HFF-Myc (cell line): ENCODE data around the gene GNG7.
A peak's percentile ranks its signal among the peaks of the same experiment; 100 is the strongest.

Source experiments
- DNase-seq: peaks from one replicate; pipeline ENCODE4 v3.0.0-alpha.2; 2011; ENCODE audit warnings: low read depth; ENCODE audit errors: extremely low read depth
- H3K4me3 ChIP-seq: replicated peaks from 2 replicates; pipeline ENCODE4 v1.5.1; 2011; ENCODE audit warnings: low read depth, mild to moderate bottlenecking, control low read depth, low read length
- TF ChIP-seq, protein P1 (sequence below): IDR thresholded peaks from 2 replicates; pipeline ENCODE4 v1.5.1; 2012; ENCODE audit warnings: mild to moderate bottlenecking, low read depth, low read length, control low read depth; ENCODE audit errors: missing control alignments

The GNG7 gene

DNA sequence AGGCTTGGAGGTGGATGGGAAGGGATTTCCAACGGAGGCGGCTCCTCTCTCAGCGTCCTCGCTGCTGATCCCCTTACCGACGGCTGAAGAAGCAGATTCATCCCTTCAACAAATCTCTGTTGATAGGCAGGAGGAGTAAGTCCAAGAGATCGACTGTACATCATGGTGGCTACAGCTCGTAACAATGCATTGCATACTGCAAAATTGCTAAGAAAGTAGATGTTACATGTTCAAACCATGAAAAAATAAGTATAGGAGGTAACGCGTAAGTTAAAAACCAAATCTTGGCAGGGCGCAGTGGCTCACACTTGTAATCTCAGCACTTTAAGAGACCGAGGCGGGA lies 37.8 kb upstream of the GNG7 start:
- no peak overlapping the region for H3K4me3 ChIP-seq
- DNase-seq: no peak
- TF ChIP-seq, protein P1, sequence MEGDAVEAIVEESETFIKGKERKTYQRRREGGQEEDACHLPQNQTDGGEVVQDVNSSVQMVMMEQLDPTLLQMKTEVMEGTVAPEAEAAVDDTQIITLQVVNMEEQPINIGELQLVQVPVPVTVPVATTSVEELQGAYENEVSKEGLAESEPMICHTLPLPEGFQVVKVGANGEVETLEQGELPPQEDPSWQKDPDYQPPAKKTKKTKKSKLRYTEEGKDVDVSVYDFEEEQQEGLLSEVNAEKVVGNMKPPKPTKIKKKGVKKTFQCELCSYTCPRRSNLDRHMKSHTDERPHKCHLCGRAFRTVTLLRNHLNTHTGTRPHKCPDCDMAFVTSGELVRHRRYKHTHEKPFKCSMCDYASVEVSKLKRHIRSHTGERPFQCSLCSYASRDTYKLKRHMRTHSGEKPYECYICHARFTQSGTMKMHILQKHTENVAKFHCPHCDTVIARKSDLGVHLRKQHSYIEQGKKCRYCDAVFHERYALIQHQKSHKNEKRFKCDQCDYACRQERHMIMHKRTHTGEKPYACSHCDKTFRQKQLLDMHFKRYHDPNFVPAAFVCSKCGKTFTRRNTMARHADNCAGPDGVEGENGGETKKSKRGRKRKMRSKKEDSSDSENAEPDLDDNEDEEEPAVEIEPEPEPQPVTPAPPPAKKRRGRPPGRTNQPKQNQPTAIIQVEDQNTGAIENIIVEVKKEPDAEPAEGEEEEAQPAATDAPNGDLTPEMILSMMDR: no peak

DNA sequence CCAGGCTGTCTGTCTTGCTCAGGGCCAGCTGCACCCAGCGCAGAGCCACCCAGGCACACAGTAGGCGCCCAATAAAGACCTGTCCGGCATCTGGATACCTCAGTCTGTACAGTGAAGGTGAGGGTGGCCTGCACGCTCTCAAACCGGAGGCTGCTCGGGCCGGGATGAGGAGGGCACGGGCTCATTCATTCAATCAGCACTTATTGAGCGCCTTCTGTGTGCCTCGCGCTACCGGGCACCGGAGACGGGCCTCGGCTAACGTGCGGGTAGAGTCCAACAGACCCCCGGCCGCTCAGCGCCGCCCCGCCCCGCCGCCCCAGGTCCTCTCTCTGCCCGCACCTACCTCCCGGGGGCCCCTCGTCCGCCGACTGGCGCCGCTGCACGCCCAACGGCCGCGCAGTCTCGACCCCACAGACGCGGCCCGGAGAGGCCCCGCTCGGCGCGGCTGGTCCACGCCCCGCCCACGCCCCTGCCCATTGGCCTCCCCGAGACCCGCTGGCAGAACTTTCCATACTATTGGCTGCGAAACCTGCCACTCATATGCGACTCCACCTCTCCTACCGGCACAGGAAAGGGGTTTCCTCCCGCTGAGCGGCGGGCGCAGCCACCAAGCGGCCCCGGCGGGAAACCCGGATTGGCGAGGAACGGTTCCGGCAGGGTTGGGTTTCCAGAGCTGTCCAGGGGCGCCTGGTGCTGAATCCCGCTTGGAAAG lies 37.3 kb upstream of the GNG7 start, which contains the start of gene SLC39A3:
Gene SLC39A3 (minus strand): TSS at position 416 of the 712 bp plus-strand sequence. CDS start 2,760 bp downstream, outside the sequence.
- peak within 1 kb of the TSS; percentile 78 for H3K4me3 ChIP-seq
- TF ChIP-seq, protein P1: no peak
- peak; percentile 97 for DNase-seq

DNA sequence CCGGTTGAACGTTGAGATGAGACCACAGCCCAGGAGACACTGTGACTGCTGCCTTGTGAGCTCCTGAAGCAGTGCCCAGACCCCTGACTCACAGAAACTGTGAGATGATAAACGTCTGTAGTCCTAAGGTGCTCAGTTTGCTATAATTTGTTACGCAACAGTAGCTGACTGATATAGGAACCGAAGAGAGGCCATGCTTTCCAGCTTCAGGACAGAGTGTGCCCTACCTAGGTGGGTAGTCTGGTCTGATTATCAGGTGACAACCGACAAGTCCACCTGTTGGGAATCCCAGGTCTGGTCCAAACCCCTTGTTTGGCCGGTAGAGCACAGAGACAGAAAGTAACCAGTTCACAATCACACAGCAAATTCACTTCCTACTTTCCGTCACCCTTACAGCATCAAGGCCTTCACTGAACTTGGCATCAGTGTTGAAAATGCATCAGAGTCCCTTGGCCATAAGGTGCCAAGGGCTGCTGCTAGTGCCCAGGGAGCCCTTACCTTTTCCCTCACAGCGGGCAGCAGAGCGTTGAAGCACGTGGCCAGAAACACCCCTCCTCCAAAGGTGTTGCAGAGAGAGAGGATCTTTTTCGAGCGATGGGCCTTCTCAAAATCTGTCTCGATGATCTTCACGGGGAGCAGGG lies 34.2 kb upstream of the GNG7 start:
- TF ChIP-seq, protein P1: no peak
- no peak for DNase-seq

DNA sequence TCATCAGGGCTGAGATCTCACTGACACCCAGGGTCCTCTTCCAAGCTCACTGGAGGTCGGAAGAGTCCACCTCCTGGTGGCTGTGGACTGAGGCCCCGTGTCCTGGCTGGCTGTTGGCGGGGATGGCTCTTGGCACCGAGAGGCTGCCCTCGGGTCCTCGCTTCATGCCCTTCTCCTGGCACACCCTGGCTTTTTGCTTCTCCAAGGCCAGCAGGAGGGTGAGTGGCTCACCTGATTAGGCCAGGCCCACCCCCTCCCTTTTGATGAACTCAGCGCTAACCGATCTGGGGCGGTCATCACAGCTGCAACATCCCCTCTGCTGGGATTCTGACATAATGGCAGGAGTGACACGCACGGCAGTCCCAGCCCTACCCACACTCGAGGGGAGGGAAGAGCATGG lies 32.9 kb upstream of the GNG7 start:
- TF ChIP-seq, protein P1: no peak
- no peak for DNase-seq
- H3K4me3 ChIP-seq: no peak overlapping the region

More for the DNA sequence above, 34.2 kb upstream of the GNG7 start:
- H3K4me3 ChIP-seq: no peak overlapping the region

DNA sequence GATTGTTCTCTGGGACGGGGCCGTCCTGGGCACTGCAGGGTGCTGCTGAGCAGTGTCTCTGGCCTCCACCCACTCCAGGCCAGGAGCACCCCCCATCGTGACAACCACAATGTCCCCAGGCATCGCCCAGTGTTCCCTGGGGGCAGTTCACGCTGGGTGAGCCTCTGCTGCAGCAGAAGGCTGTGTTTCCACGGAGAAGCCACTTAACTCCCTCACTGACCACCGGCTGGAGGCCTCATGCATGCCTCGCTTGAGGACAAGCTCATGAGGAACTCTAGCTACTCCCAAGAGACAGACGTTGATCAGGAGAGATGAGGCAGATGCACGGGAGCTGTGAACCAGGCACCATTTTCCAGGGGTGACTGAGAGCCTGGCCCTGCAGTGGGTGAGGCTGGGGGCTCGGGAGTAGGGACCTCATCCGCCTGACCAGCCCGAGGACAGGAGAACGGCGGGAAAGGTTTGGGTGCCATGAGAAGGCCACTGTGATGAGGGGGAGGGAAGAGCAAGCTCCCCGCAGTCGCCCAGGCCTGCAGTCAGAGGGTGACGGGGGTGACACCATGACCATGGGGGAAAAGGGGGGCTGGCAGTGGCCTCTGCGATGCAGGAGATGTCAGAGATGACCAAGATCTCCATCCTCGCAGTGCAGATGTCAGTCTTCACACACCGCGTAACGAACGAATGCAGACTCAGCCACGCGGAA lies 32.2 kb upstream of the GNG7 start:
- TF ChIP-seq, protein P1: no peak
- no peak for DNase-seq
- no peak overlapping the region for H3K4me3 ChIP-seq

DNA sequence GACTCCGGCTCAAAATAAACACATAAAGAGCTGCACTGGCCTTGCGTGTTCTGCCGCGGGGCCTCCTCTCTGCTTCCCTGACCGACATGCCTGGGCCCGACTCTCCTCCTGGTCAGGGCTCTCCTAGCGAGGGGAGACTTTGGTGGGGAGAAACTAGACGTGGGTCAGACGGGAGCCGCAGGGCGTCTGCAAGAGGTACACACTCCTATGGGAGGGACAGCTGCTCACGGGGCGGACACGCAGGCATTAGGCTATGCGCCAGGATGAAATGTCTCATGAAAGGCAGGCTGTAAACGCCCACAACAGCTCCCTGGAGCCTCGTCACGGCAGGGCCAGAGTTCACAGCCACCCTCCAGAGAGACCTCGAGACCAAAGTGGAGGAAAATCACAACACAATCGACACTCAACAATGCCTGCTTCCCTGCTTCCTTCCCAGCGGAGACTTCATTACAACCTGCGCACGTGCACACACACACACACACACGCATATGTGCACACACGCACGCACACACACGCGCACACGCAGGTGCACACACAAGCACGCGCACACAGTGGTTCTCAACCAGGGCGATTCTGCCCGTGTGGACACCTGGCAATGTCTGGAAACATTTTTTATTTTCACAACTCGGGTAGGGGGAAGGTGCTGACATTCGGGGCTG lies 31.6 kb upstream of the GNG7 start:
- no peak for DNase-seq
- TF ChIP-seq, protein P1: no peak
- H3K4me3 ChIP-seq: no peak overlapping the region
